GM19351 (cell line): ENCODE results near the gene GFER.
"Not testable (repeated sequence)": the region's sequence is repeated elsewhere in the genome, so short reads cannot be mapped to it uniquely, and the experiment has no call there.

Source experiments
- ATAC-seq: cut with Tn5 transposase; IDR thresholded peaks from one replicate; pipeline ENCODE4 v1.9.1; 2021; ENCODE audit warnings: mild to moderate bottlenecking, moderate library complexity; ENCODE audit not compliant: unreplicated experiment

The GFER gene

GRCh38 chr16:2004795-2005517 lies 21.0 kb downstream of the GFER start:
- ATAC-seq, result no peak

- ATAC-seq, result no peak
Measured at GRCh38 chr16:2005646-2006045, 21.7 kb downstream of the GFER start.

- no peak for ATAC-seq
Measured at GRCh38 chr16:2006317-2006716, 22.3 kb downstream of the GFER start.

- no peak for ATAC-seq
Measured at GRCh38 chr16:2007081-2007836, 23.3 kb downstream of the GFER start.

GRCh38 chr16:2008009-2008526 lies 24.1 kb downstream of the GFER start:
- ATAC-seq, result no peak

- ATAC-seq, result no peak
Measured at GRCh38 chr16:2008631-2009163, 24.7 kb downstream of the GFER start.

- ATAC-seq, result peak; percentile 35
Measured at GRCh38 chr16:2009164-2009711, 25.2 kb downstream of the GFER start.

GRCh38 chr16:2009791-2010510 lies 26.0 kb downstream of the GFER start, which contains the start of gene ZNF598:
ZNF598 (minus strand) TSS chr16:2009821.
- peak; percentile 89 for ATAC-seq

GRCh38 chr16:2011726-2012125 lies 27.7 kb downstream of the GFER start:
- not testable (repeated sequence) for ATAC-seq

GRCh38 chr16:2013527-2013926 lies 29.5 kb downstream of the GFER start:
- no peak for ATAC-seq

GRCh38 chr16:2015117-2015946 lies 31.3 kb downstream of the GFER start:
- ATAC-seq, result no peak

GRCh38 chr16:2015947-2016208 lies 31.9 kb downstream of the GFER start:
- no peak for ATAC-seq

- no peak for ATAC-seq
Measured at GRCh38 chr16:2016407-2016922, 32.5 kb downstream of the GFER start.

GRCh38 chr16:2019518-2019920 lies 35.5 kb downstream of the GFER start, which contains the start of gene NPW:
NPW (plus strand) TSS chr16:2019785.
- ATAC-seq, result no peak

GRCh38 chr16:2019921-2020831 lies 36.2 kb downstream of the GFER start:
- ATAC-seq, result no peak

- ATAC-seq, result peak; percentile 22
Measured at GRCh38 chr16:2022723-2023091, 38.7 kb downstream of the GFER start.

GRCh38 chr16:2023092-2024031 lies 39.4 kb downstream of the GFER start:
- peak; percentile 61 for ATAC-seq

GRCh38 chr16:2024032-2024420 lies 40.0 kb downstream of the GFER start:
- ATAC-seq, result no peak
